Lung (tissue), 12 donors: Measurements from ENCODE around the gene RBM20. TPM values are rescaled to one million over a fixed set of nuclear protein-coding genes. Genes with fewer than 3 reads are reported as not detected.
"Not testable (repeated sequence)": the region's sequence is repeated elsewhere in the genome, so short reads cannot be mapped to it uniquely, and the experiment has no call there.

Experiments
- ATAC-seq: fragments of 200-7000 bp; cut with Tn5 transposase; one replicate; pipeline ENCODE4 v1.9.1; 2020; ENCODE audit warnings: moderate number of reproducible peaks; ENCODE audit not compliant: insufficient read depth, low FRiP score
- DNase-seq, 3 donors: peaks; one replicate each; pipeline ENCODE4 v3.0.0-alpha.2; 2013 to 2017
- H3K27ac ChIP-seq, 2 donors: one replicate each; pipeline ENCODE4 v1.5.1; 2013; ENCODE audit warnings: mild to moderate bottlenecking in 2 of 2, moderate library complexity in 2 of 2, control low read depth in 1 of 2, inconsistent platforms in 1 of 2, low read depth in 1 of 2, low read length in 1 of 2
- H3K27me3 ChIP-seq, 3 donors: one replicate each; pipeline ENCODE4 v1.5.1; 2013; ENCODE audit warnings: low read length in 2 of 3; ENCODE audit not compliant: control insufficient read depth in 3 of 3, insufficient read depth in 3 of 3
- H3K36me3 ChIP-seq, 4 donors: one replicate each; pipeline ENCODE4 v1.5.1; 2013; ENCODE audit warnings: low read length in 4 of 4, mild to moderate bottlenecking in 1 of 4, moderate library complexity in 1 of 4; ENCODE audit not compliant: control insufficient read depth in 4 of 4, insufficient read depth in 4 of 4
- H3K4me1 ChIP-seq, 5 donors: one replicate each; pipeline ENCODE4 v1.5.1; 2013; ENCODE audit warnings: low read length in 5 of 5, mild to moderate bottlenecking in 2 of 5, moderate library complexity in 1 of 5; ENCODE audit not compliant: control insufficient read depth in 5 of 5, insufficient read depth in 5 of 5
- H3K4me3 ChIP-seq: one replicate; pipeline ENCODE4 v1.5.1; 2013; ENCODE audit warnings: mild to moderate bottlenecking, control low read depth, moderate library complexity
- H3K9ac ChIP-seq, 2 donors: one replicate each; pipeline ENCODE4 v1.5.1; 2013; ENCODE audit warnings: low read length in 2 of 2, control low read depth in 1 of 2; ENCODE audit not compliant: insufficient read depth in 1 of 2
- H3K9me3 ChIP-seq, 4 donors: one replicate each; pipeline ENCODE4 v1.5.1; 2013; ENCODE audit warnings: low read length in 3 of 4, mild to moderate bottlenecking in 1 of 4, moderate library complexity in 1 of 4; ENCODE audit not compliant: control insufficient read depth in 4 of 4, insufficient read depth in 3 of 4
- WGBS, 2 donors: extraction: QIAGEN DNeasy Blood & Tissue Kit; methylation state at CpG; one replicate each; pipeline ENCODE4 v1.1.7; 2013; 5-methylcytosine and 5-hydroxymethylcytosine counted together
- polyA plus RNA-seq, 2 donors: library from polyadenylated mRNA; stranded (reverse); fragments of 200-250 nt; gene quantifications; one replicate each; pipeline ENCODE4 v1.2.1, GENCODE V29; 2013
- total RNA-seq, 2 donors: library from RNA; depleted of rRNA in 1 of 2; stranded (reverse); fragments of >200 nt in 1 of 2; gene quantifications; one replicate each; pipeline ENCODE4 v1.2.1, GENCODE V29; 2014 to 2021
- TF ChIP-seq, protein P1 (sequence below): IDR thresholded peaks from 2 replicates; pipeline ENCODE4 v1.5.1; 2012; ENCODE audit warnings: mild to moderate bottlenecking; ENCODE audit errors: control extremely low read depth, extremely low read depth
- donor health status: control.
- donor health status: control.
- donor health status: Bipolar disorder and iron deficiency.
- donor health status: healthy.
- donor health status: DM: yes; HTN: yes; CAD: no.

The RBM20 gene
- total and polyA plus RNA-seq, 4 donors = 0.25 to 3.3 (median 0.66) TPM

DNA sequence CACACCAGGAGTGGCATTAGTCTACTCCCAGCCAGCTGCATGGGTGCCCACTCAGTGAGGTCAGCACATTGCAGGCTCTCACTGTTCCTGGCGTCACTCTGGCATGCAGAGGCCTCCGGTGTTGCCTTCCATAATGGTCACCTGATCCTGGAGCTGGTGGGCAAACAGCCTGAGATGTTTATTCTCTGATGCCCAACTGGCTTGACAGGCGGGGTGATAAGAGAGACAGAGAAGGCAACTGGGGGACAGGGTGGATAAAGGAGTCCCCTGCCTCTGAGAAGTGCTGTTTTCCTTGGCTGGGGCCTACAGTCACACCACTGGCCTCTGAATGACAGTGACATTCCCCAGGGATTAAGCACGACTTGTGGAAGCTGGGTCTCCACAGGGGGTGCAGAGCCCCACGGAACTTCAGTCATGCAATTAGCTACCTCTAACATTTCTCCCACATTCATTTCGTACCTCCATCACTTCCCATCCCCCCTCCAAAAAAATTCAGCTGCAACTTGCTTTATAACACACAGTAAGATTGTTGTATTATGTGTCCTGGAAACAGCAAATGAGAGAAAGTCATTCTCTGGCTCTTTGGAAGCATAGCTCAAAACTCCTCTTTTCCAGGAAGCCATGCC lies 7.1 kb upstream of the RBM20 start:
- no peaks in the 10 kb centered on the region for H3K36me3 ChIP-seq
- DNase-seq (peak; percentile 21 to 54 (median 42)), ATAC-seq (no peak)
- TF ChIP-seq, protein P1, sequence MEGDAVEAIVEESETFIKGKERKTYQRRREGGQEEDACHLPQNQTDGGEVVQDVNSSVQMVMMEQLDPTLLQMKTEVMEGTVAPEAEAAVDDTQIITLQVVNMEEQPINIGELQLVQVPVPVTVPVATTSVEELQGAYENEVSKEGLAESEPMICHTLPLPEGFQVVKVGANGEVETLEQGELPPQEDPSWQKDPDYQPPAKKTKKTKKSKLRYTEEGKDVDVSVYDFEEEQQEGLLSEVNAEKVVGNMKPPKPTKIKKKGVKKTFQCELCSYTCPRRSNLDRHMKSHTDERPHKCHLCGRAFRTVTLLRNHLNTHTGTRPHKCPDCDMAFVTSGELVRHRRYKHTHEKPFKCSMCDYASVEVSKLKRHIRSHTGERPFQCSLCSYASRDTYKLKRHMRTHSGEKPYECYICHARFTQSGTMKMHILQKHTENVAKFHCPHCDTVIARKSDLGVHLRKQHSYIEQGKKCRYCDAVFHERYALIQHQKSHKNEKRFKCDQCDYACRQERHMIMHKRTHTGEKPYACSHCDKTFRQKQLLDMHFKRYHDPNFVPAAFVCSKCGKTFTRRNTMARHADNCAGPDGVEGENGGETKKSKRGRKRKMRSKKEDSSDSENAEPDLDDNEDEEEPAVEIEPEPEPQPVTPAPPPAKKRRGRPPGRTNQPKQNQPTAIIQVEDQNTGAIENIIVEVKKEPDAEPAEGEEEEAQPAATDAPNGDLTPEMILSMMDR = no peak
- peaks cover 0 to 2% (median 0%) of the 10 kb centered on the region in 4 donors for H3K9me3 ChIP-seq
- no peak overlapping the region for H3K4me3 ChIP-seq
- no peak overlapping the region for H3K9ac ChIP-seq
- peak overlapping the region in 1 of 2 donors; percentile 91 for H3K27ac ChIP-seq
- H3K4me1 ChIP-seq = peaks cover 0 to 6% (median 0%) of the 10 kb centered on the region in 5 donors
- WGBS, 2 donors = 57 to 76% methylated on average over 6 of the region's 6 CpGs
- H3K27me3 ChIP-seq = peaks cover 0 to 17% (median 16%) of the 10 kb centered on the region in 3 donors

GRCh38 chr10:110637558-110638053 lies 6.5 kb upstream of the RBM20 start:
- H3K27ac ChIP-seq = peak overlapping the region in 1 of 2 donors; percentile 91
- WGBS, 2 donors = 54 to 59% methylated on average over 10 of the region's 10 CpGs

GRCh38 chr10:110638319-110638718 lies 5.8 kb upstream of the RBM20 start:
- H3K4me1 ChIP-seq = peaks cover 0 to 6% (median 3%) of the 10 kb centered on the region in 5 donors
- H3K27ac ChIP-seq = peak overlapping the region in 1 of 2 donors; percentile 91
- ATAC-seq = no peak
- TF ChIP-seq, protein P1 = no peak
- DNase-seq = no peak
- no peak overlapping the region for H3K9ac ChIP-seq
- peaks cover 0 to 2% (median 0%) of the 10 kb centered on the region in 4 donors for H3K9me3 ChIP-seq
- peaks cover 4 to 30% (median 29%) of the 10 kb centered on the region in 3 donors for H3K27me3 ChIP-seq
- no peaks in the 10 kb centered on the region for H3K36me3 ChIP-seq
- no peak overlapping the region for H3K4me3 ChIP-seq
- 84 to 86% methylated on average over 3 of the region's 3 CpGs for WGBS, 2 donors

More at GRCh38 chr10:110637558-110638053, 6.5 kb upstream of the RBM20 start:
- H3K9me3 ChIP-seq = peaks cover 0 to 2% (median 0%) of the 10 kb centered on the region in 4 donors
- H3K27me3 ChIP-seq = peaks cover under 1 to 23% (median 22%) of the 10 kb centered on the region in 3 donors
- no peak overlapping the region for H3K9ac ChIP-seq
- H3K4me3 ChIP-seq = no peak overlapping the region
- TF ChIP-seq, protein P1 = no peak
- DNase-seq = no peak
- H3K36me3 ChIP-seq = no peaks in the 10 kb centered on the region
- no peak for ATAC-seq
- H3K4me1 ChIP-seq = peaks cover 0 to 6% (median 0%) of the 10 kb centered on the region in 5 donors

DNA sequence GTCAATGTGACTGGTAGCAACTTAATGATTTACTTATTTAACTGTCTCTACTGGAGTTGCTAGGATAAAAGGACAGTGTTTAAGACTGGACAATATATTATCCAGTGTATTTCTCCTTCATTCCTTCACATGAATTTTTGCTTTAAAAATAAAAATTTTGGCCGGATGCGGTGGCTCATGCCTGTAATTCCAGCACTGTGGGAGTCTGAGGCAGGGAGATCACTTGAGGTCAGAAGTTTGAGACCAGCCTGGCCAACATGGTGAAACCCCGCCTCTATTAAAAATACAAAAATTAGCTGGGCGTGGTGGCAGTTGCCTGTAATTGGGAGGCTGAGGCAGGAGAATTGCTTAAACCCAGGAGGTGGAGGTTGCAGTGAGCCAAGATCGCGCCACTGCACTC lies 5.1 kb upstream of the RBM20 start:
- H3K27ac ChIP-seq, H3K36me3 ChIP-seq, DNase-seq, H3K4me1 ChIP-seq, ATAC-seq, H3K9me3 ChIP-seq, H3K9ac ChIP-seq, H3K4me3 ChIP-seq: not testable (repeated sequence)
- H3K27me3 ChIP-seq = peaks cover 4 to 34% (median 31%) of the 10 kb centered on the region in 3 donors
- 92% methylated on average over 6 of the region's 6 CpGs for WGBS, 2 donors

DNA sequence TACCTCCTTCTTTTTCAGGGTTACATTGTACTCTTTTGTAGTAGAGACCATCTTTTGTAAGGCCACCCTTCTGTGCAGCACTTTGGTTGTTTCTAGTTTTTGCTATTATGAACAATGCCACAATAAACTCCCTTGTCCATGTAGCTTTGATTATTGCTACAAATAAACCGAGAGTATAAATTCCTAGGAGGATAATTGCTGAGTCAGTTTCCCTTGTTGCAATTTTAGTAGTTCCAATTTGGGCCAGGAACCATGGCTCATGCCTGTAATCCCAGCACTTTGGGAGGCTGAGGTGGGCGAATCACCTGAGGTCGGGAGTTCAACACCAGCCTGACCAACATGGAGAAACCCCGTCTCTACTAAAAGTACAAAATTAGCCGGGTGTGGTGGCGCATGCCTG lies 4.3 kb upstream of the RBM20 start:
- 66 to 78% methylated on average over 5 to 6 of the region's 6 CpGs for WGBS, 2 donors
- H3K27me3 ChIP-seq = peaks cover 4 to 35% (median 35%) of the 10 kb centered on the region in 3 donors

More for the DNA sequence above, 4.3 kb upstream of the RBM20 start:
- H3K27ac ChIP-seq, H3K9me3 ChIP-seq, H3K9ac ChIP-seq, H3K4me3 ChIP-seq, ATAC-seq, DNase-seq, H3K36me3 ChIP-seq: not testable (repeated sequence)
- peaks cover 0 to 13% (median 7%) of the 10 kb centered on the region in 5 donors for H3K4me1 ChIP-seq
